HepG2 (cell line): ENCODE measurements around the gene SYT17. TPM values are rescaled to one million over a fixed set of nuclear protein-coding genes. Genes with fewer than 3 reads are reported as not detected.
A peak's percentile ranks its signal among the peaks of the same experiment; 100 is the strongest.

Source experiments
- ATAC-seq: fragments of 200-7000 bp; cut with Tn5 transposase; 3 replicates; pipeline ENCODE4 v1.9.1; 2020; ENCODE audit warnings: mild to moderate bottlenecking, moderate library complexity
- BruUV-seq: library from RNA; stranded (reverse); fragments of 400-500 nt; replicated peaks from 2 replicates; lab custom pipeline; 2021; lab: Mats Ljungman, UMichigan
- CTCF ChIA-PET: fragments of 300-600 bp; formaldehyde crosslinking; extraction: SDS; loops from one replicate; lab custom pipeline; 2021; ENCODE audit warnings: low total read pairs, inconsistent platforms, low intra/inter-chr PET ratio; lab: Yijun Ruan, JAX
- POLR2A ChIA-PET: fragments of 350-600 bp; sonication (Branson Sonifier 250); formaldehyde crosslinking; loops from one replicate; lab custom pipeline; 2020; ENCODE audit warnings: antibody characterized with exemption, inconsistent platforms; lab: Yijun Ruan, JAX
- DNase-seq: peaks from one replicate; pipeline ENCODE4 v3.0.0-alpha.2; 2015; ENCODE audit warnings: low spot score
- FAIRE-seq: peaks from 3 replicates; lab custom pipeline; 2011; peaks lifted over from hg19 to GRCh38; lab: Jason Lieb, UNC
- H2AFZ ChIP-seq: one replicate; pipeline ENCODE4 v1.6.1; 2011; ENCODE audit warnings: low read length, inconsistent platforms
- H3K27ac ChIP-seq: fragments of 300-600 bp; 3 replicates; pipeline ENCODE4 v1.8.0; 2011; ENCODE audit warnings: mixed run types, mild to moderate bottlenecking, mixed read lengths, low read length, inconsistent platforms; ENCODE audit not compliant: insufficient read depth; ENCODE audit errors: extremely low read length
- H3K27me3 ChIP-seq, 2 experiments: fragments of 200-600 bp in 1 of 2; 2 replicates in 1 of 2; 3 replicates in 1 of 2; pipeline versions ENCODE4 v1.6.0 to v1.8.0; 2011; ENCODE audit warnings: low read length in 2 of 2, mild to moderate bottlenecking in 2 of 2, moderate library complexity in 2 of 2, inconsistent platforms in 1 of 2; ENCODE audit not compliant: insufficient read depth in 2 of 2, control insufficient read depth in 1 of 2
- H3K36me3 ChIP-seq, 2 experiments: fragments of 200-600 bp in 1 of 2; replicated peaks in 1 of 2; 2 replicates in 1 of 2; 3 replicates in 1 of 2; pipeline versions ENCODE4 v1.5.1 to v1.8.0; 2011; ENCODE audit warnings: low read length in 2 of 2, inconsistent platforms in 1 of 2; ENCODE audit not compliant: insufficient read depth in 2 of 2, control insufficient read depth in 1 of 2
- H3K4me1 ChIP-seq: 2 replicates; pipeline ENCODE4 v1.5.1; 2012; ENCODE audit warnings: low read length, inconsistent platforms; ENCODE audit not compliant: insufficient read depth
- H3K4me2 ChIP-seq: 2 replicates; pipeline ENCODE4 v1.6.0; 2011; ENCODE audit warnings: low read depth, low read length, inconsistent platforms
- H3K4me3 ChIP-seq, 3 experiments: fragments of 200-600 bp in 1 of 3; sonication (generic), shearing (Covaris generic) in 1 of 3; replicated peaks in 1 of 3; 2 replicates each; pipeline ENCODE4 v1.5.1; 2011 to 2016; ENCODE audit warnings: low read length in 3 of 3, inconsistent platforms in 2 of 3, low read depth in 2 of 3, mild to moderate bottlenecking in 2 of 3, control low read depth in 1 of 3, mixed read lengths in 1 of 3; ENCODE audit not compliant: insufficient read depth in 1 of 3
- H3K79me2 ChIP-seq: one replicate; pipeline ENCODE4 v1.6.1; 2011; ENCODE audit warnings: low read length, inconsistent platforms; ENCODE audit not compliant: insufficient read depth
- H3K9ac ChIP-seq: 2 replicates; pipeline ENCODE4 v1.6.0; 2011; ENCODE audit warnings: mild to moderate bottlenecking, low read depth, low read length, inconsistent platforms; ENCODE audit not compliant: insufficient read depth
- H3K9me3 ChIP-seq: 2 replicates; pipeline ENCODE4 v1.5.1; 2012; ENCODE audit warnings: mild to moderate bottlenecking, low read length
- H4K20me1 ChIP-seq: 2 replicates; pipeline ENCODE4 v1.6.0; 2011; ENCODE audit warnings: inconsistent platforms, mild to moderate bottlenecking, low read length, moderate library complexity; ENCODE audit not compliant: insufficient read depth
- CHD4 ChIP-seq: fragments of 200-600 bp; sonication (generic); IDR thresholded peaks from 2 replicates; pipeline ENCODE4 v1.7.0; 2017; ENCODE audit warnings: mild to moderate bottlenecking, low read length, borderline replicate concordance
- EED ChIP-seq: sonication (generic); formaldehyde crosslinking; IDR thresholded peaks from 2 replicates; pipeline ENCODE4 v1.5.0; 2020; ENCODE audit warnings: mild to moderate bottlenecking, missing genetic modification reagents
- GZF1 ChIP-seq: sonication (generic); formaldehyde crosslinking; IDR thresholded peaks from 2 replicates; pipeline ENCODE4 v1.5.1; 2020; ENCODE audit warnings: mild to moderate bottlenecking, missing genetic modification reagents
- HIVEP1 ChIP-seq: sonication (generic); formaldehyde crosslinking; IDR thresholded peaks from 2 replicates; pipeline ENCODE4 v1.4.0; 2020; ENCODE audit warnings: mild to moderate bottlenecking, missing genetic modification reagents
- MIER3 ChIP-seq: IDR thresholded peaks from 2 replicates; pipeline ENCODE4 v1.6.1; 2016; ENCODE audit warnings: missing compliant biosample characterization, borderline replicate concordance
- XRCC5 ChIP-seq: fragments of 200-400 bp; formaldehyde crosslinking; optimal IDR thresholded peaks from 2 replicates; pipeline ENCODE3; 2017; ENCODE audit warnings: mild to moderate bottlenecking, low read length
- ZNF629 ChIP-seq: sonication (generic); formaldehyde crosslinking; conservative IDR thresholded peaks from 2 replicates; pipeline ENCODE4 v1.5.0; 2020; ENCODE audit warnings: missing genetic modification reagents
- WGBS: methylation state at CpG from one replicate; pipeline ENCODE4 v1.1.6; 2017; ENCODE audit warnings: low lambda C conversion rate; 5-methylcytosine and 5-hydroxymethylcytosine counted together
- in situ Hi-C: cut with HindIII; loops from 2 replicates; pipeline ENCODE4 v1.10.0; 2017; ENCODE audit warnings: low pct_unique_long_range_greater_than_20kb; ENCODE audit not compliant: extremely low pct_ligation_motif_present
- intact Hi-C: fragments of 100-400 bp; cut with micrococcal nuclease; formaldehyde crosslinking; loops from one replicate; pipeline ENCODE4 v1.10.0; 2022; ENCODE audit not compliant: unreplicated experiment
- polyA plus RNA-seq, 8 experiments: library from polyadenylated mRNA; depleted of rRNA in 3 of 8; stranded (reverse) in 7 of 8; unstranded in 1 of 8; fragments of >200 nt; fragmentation: Illumina TruSeq in 4 of 8; extraction: Trizol in 4 of 8; gene quantifications; 2 replicates each; pipeline versions ENCODE4 v1.2.1 to v1.2.3, GENCODE V29; 2011 to 2016; ENCODE audit warnings: low read depth in 4 of 8, missing spikeins in 1 of 8, mixed read lengths in 1 of 8; ENCODE audit not compliant: insufficient read depth in 1 of 8
- total RNA-seq, 5 experiments: library from RNA; depleted of rRNA; stranded (reverse); fragments of >200 nt; fragmentation: Illumina TruSeq; extraction: Trizol; gene quantifications; 2 replicates each; pipeline ENCODE4 v1.2.3, GENCODE V29; 2016; ENCODE audit warnings: low read depth in 1 of 5
- TF ChIP-seq, protein P1 (sequence below): sonication (generic); formaldehyde crosslinking; IDR thresholded peaks from 2 replicates; pipeline ENCODE4 v1.5.0; 2020; ENCODE audit warnings: mild to moderate bottlenecking, missing genetic modification reagents, borderline replicate concordance
- TF ChIP-seq, protein P2 (sequence below): sonication (generic); formaldehyde crosslinking; IDR thresholded peaks from 2 replicates; pipeline ENCODE4 v1.4.0; 2020; ENCODE audit warnings: missing genetic modification reagents

The SYT17 gene
- total and polyA plus RNA-seq, 2 of the 13 experiments (the other 11 are each of a cell fraction or from before 2014, with no cell fraction given): 0.44 TPM; not detected in 1

DNA sequence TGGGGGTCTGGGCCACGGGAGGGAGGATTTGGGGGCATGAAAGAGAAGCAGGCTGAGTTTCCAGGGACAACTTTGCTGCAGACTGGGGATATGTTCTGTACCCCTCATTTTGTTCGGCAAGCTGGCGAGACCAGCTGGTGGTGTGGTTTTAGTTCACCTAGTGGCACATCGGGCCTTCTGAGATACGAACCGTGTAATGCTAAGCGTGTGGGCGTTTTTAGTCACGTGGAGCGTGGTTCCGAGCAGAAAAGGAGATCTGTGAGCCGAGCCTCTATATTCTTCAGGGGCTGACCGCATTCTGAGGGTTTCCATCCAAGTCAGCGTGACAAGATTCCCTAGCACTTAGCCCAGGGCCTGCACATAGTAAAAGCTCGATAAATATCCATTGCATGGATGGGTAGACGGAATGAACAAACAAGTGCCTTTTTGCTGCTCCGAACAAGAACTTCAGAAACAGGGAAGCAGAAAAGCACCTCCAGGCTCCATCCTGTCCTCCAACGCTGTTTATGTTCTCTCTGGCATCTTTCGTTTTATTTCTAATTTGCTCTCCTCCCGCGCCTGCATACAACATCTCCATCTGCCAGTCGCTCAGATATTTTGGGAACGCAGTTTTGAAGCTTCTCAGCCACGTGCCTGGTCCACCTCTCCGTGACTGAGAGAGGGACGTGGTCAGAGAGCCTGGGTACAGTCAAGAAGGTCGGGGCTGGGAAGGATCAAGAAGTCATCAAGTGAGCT, 5.8 kb downstream of the SYT17 start:
- in situ Hi-C loops (no loop called here), intact Hi-C loops (no loop called here)
- ChIA-PET CTCF (no interaction called here), POLR2A (no interaction called here)
- no peak for ATAC-seq
- no peaks in the 10 kb centered on the region for H4K20me1 ChIP-seq
- no peak for FAIRE-seq
- WGBS: 57% methylated on average over 27 of the region's 27 CpGs
- peaks cover 15% of the 10 kb centered on the region for H3K4me1 ChIP-seq
- H3K79me2 ChIP-seq: no peaks in the 10 kb centered on the region
- no TSS peak for BruUV-seq
- peaks cover 10 to 40% of the 10 kb centered on the region in 2 experiments for H3K27me3 ChIP-seq
- H2AFZ ChIP-seq: no peak overlapping the region
- H3K36me3 ChIP-seq: no peaks in the 10 kb centered on the region
- DNase-seq: no peak
- H3K9me3 ChIP-seq: no peaks in the 10 kb centered on the region
- no peak overlapping the region for H3K4me3 ChIP-seq
- no peak overlapping the region for H3K4me2 ChIP-seq
- TF ChIP-seq HIVEP1 (CRISPR knock-in tag): 0 out of 2 replicates have a peak, but pooled peaks have one; percentile 21
- TF ChIP-seq, protein P1, sequence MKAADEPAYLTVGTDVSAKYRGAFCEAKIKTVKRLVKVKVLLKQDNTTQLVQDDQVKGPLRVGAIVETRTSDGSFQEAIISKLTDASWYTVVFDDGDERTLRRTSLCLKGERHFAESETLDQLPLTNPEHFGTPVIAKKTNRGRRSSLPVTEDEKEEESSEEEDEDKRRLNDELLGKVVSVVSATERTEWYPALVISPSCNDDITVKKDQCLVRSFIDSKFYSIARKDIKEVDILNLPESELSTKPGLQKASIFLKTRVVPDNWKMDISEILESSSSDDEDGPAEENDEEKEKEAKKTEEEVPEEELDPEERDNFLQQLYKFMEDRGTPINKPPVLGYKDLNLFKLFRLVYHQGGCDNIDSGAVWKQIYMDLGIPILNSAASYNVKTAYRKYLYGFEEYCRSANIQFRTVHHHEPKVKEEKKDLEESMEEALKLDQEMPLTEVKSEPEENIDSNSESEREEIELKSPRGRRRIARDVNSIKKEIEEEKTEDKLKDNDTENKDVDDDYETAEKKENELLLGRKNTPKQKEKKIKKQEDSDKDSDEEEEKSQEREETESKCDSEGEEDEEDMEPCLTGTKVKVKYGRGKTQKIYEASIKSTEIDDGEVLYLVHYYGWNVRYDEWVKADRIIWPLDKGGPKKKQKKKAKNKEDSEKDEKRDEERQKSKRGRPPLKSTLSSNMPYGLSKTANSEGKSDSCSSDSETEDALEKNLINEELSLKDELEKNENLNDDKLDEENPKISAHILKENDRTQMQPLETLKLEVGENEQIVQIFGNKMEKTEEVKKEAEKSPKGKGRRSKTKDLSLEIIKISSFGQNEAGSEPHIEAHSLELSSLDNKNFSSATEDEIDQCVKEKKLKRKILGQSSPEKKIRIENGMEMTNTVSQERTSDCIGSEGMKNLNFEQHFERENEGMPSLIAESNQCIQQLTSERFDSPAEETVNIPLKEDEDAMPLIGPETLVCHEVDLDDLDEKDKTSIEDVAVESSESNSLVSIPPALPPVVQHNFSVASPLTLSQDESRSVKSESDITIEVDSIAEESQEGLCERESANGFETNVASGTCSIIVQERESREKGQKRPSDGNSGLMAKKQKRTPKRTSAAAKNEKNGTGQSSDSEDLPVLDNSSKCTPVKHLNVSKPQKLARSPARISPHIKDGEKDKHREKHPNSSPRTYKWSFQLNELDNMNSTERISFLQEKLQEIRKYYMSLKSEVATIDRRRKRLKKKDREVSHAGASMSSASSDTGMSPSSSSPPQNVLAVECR: no peak
- H3K9ac ChIP-seq: no peak overlapping the region
- no peak overlapping the region for H3K27ac ChIP-seq

DNA sequence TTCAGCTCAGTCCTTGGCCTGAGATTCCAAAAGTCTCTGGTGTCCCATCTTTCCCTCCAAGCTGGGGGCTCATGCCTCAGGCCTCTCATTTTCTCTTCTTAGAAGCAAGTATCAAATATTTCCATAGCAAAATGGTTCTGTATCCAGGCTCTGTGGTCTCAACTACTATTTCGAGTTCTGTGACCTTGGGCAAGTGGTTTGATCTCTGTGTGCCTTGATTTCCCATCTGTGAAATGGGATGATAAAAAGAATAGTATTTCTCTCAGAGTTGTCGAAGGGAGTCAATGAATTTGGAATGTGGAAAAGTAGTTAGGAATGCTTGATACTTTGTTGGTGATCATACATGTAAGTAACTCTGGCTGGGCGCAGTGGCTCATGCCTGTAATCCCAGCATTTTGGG, 6.4 kb downstream of the SYT17 start:
- in situ Hi-C loops: no loop called here
- H4K20me1 ChIP-seq: no peaks in the 10 kb centered on the region
- no TSS peak for BruUV-seq
- FAIRE-seq: no peak
- H3K9ac ChIP-seq: no peak overlapping the region
- no peak overlapping the region for H3K27ac ChIP-seq
- no peak overlapping the region for H2AFZ ChIP-seq
- H3K4me2 ChIP-seq: no peak overlapping the region
- WGBS: 49% methylated on average over 3 of the region's 3 CpGs
- no peaks in the 10 kb centered on the region for H3K79me2 ChIP-seq
- H3K4me1 ChIP-seq: peaks cover 15% of the 10 kb centered on the region
- 0 out of 2 replicates have a peak, but pooled peaks have one; percentile 27 for TF ChIP-seq CHD4
- TF ChIP-seq EED (CRISPR knock-in tag): no peak
- TF ChIP-seq, protein P2, sequence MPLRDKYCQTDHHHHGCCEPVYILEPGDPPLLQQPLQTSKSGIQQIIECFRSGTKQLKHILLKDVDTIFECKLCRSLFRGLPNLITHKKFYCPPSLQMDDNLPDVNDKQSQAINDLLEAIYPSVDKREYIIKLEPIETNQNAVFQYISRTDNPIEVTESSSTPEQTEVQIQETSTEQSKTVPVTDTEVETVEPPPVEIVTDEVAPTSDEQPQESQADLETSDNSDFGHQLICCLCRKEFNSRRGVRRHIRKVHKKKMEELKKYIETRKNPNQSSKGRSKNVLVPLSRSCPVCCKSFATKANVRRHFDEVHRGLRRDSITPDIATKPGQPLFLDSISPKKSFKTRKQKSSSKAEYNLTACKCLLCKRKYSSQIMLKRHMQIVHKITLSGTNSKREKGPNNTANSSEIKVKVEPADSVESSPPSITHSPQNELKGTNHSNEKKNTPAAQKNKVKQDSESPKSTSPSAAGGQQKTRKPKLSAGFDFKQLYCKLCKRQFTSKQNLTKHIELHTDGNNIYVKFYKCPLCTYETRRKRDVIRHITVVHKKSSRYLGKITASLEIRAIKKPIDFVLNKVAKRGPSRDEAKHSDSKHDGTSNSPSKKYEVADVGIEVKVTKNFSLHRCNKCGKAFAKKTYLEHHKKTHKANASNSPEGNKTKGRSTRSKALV (CRISPR knock-in tag): no peak
- no peak for TF ChIP-seq XRCC5
- no peak for TF ChIP-seq MIER3
- peak; percentile 57 for TF ChIP-seq ZNF629
- no peak for TF ChIP-seq GZF1 (CRISPR knock-in tag)
- intact Hi-C loops: no loop called here
- ChIA-PET CTCF (no interaction called here), POLR2A (no interaction called here)
- peaks cover 5 to 36% of the 10 kb centered on the region in 2 experiments for H3K27me3 ChIP-seq
- H3K9me3 ChIP-seq: no peaks in the 10 kb centered on the region
- no peaks in the 10 kb centered on the region for H3K36me3 ChIP-seq
- no peak for ATAC-seq
- no peak overlapping the region for H3K4me3 ChIP-seq
- DNase-seq: no peak
